Naive B cell (primary cell): ENCODE results near the gene ESRRA. TPM values are rescaled to one million over a fixed set of nuclear protein-coding genes. Genes with fewer than 3 reads are reported as not detected.

Experiments used
- ATAC-seq, 2 donors: fragments of 150-1000 bp; cut with Tn5 transposase; 2 replicates each; pipeline ENCODE4 v1.10.0; 2021; ENCODE audit warnings: low read depth in 2 of 2, mild to moderate bottlenecking in 2 of 2, moderate library complexity in 2 of 2
- DNase-seq: peaks from one replicate; pipeline ENCODE4 v3.0.0; 2022
- H3K27ac Mint-ChIP-seq, 6 donors: one replicate each; pipeline ENCODE4 v1.8.0; 2020 to 2022; ENCODE audit warnings: mild to moderate bottlenecking in 6 of 6, mixed read lengths in 6 of 6, moderate library complexity in 5 of 6, inconsistent platforms in 2 of 6
- H3K27me3 Mint-ChIP-seq, 3 donors: one replicate each; pipeline ENCODE4 v1.8.0; 2021 to 2022; ENCODE audit warnings: mixed read lengths in 3 of 3, mild to moderate bottlenecking in 1 of 3
- H3K36me3 Mint-ChIP-seq, 2 donors: one replicate each; pipeline ENCODE4 v1.8.0; 2020 to 2022; ENCODE audit warnings: mixed read lengths in 2 of 2, inconsistent platforms in 1 of 2, mild to moderate bottlenecking in 1 of 2
- H3K4me1 Mint-ChIP-seq, 3 donors: one replicate each; pipeline ENCODE4 v1.8.0; 2020 to 2022; ENCODE audit warnings: mixed read lengths in 3 of 3, inconsistent platforms in 1 of 3, mild to moderate bottlenecking in 1 of 3, moderate library complexity in 1 of 3
- H3K4me3 Mint-ChIP-seq, 8 donors: one replicate each; pipeline ENCODE4 v1.8.0; 2020 to 2022; ENCODE audit warnings: mild to moderate bottlenecking in 8 of 8, mixed read lengths in 8 of 8, moderate library complexity in 8 of 8, inconsistent platforms in 2 of 8
- H3K9me3 Mint-ChIP-seq, 7 donors: one replicate each; pipeline ENCODE4 v1.8.0; 2020 to 2022; ENCODE audit warnings: mixed read lengths in 7 of 7, mild to moderate bottlenecking in 5 of 7, inconsistent platforms in 2 of 7, moderate library complexity in 1 of 7
- polyA plus RNA-seq, 6 donors: library from polyadenylated mRNA; unstranded; fragments of 300-500 nt; fragmentation: Illumina TruSeq; gene quantifications; one replicate each; pipeline ENCODE4 v1.2.3, GENCODE V29; 2021; ENCODE audit warnings: low read depth in 6 of 6

The ESRRA gene
- polyA plus RNA-seq, 6 donors from 2014 or later = 3.4 to 8.5 (median 6.5) TPM

GRCh38 chr11:64360448-64360921, 55.2 kb downstream of the ESRRA start:
- DNase-seq (no peak), ATAC-seq (peak; percentile 42 to 48)

GRCh38 chr11:64361659-64362058, 56.3 kb downstream of the ESRRA start:
- no peak for DNase-seq
- H3K36me3 Mint-ChIP-seq = peaks cover 5 to 7% of the 10 kb centered on the region in 2 donors
- peak overlapping the region in 3 of 8 donors; percentile 30 to 92 (median 41) for H3K4me3 Mint-ChIP-seq
- no peaks in the 10 kb centered on the region for H3K27me3 Mint-ChIP-seq
- H3K4me1 Mint-ChIP-seq = peaks cover 35 to 45% (median 37%) of the 10 kb centered on the region in 3 donors
- H3K27ac Mint-ChIP-seq = no peak overlapping the region
- ATAC-seq = no peak
- H3K9me3 Mint-ChIP-seq = no peaks in the 10 kb centered on the region

More at GRCh38 chr11:64360448-64360921, 55.2 kb downstream of the ESRRA start:
- peak overlapping the region; percentile 84 to 95 (median 92) for H3K4me3 Mint-ChIP-seq
- no peaks in the 10 kb centered on the region for H3K9me3 Mint-ChIP-seq
- no peaks in the 10 kb centered on the region for H3K27me3 Mint-ChIP-seq
- H3K36me3 Mint-ChIP-seq = peaks cover 5 to 7% of the 10 kb centered on the region in 2 donors
- peaks cover 35 to 45% (median 37%) of the 10 kb centered on the region in 3 donors for H3K4me1 Mint-ChIP-seq
- H3K27ac Mint-ChIP-seq = peak overlapping the region in 3 of 6 donors; percentile 49 to 77 (median 56)

DNA sequence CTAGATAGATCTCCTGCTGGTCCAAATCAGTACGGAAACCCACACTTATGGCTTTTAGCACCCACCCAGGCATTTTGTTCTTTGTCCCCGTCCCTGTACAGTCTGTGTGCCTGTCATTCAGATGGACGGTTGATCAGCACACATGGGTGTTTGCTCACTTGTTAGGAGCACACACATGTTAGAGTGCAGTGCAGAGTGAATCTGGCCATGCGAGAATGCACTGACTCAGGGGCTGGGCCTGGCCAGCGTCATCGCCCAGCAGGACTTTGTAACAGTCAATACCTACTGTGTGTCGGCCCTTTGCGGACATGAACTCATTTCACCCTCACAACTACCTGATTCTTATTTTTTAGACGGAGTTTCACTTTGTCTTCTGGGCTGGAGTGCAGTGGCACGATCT, 57.0 kb downstream of the ESRRA start:
- Mint-ChIP-seq H3K4me3 (peak overlapping the region in 2 of 8 donors; percentile 65 to 72), H3K9me3 (no peaks in the 10 kb centered on the region), H3K27ac (peak overlapping the region in 2 of 6 donors; percentile 19 to 24), H3K36me3 (peaks cover 5 to 8% of the 10 kb centered on the region in 2 donors), H3K27me3 (no peaks in the 10 kb centered on the region), H3K4me1 (peaks cover 34 to 45% (median 37%) of the 10 kb centered on the region in 3 donors)
- DNase-seq (no peak), ATAC-seq (no peak)

DNA sequence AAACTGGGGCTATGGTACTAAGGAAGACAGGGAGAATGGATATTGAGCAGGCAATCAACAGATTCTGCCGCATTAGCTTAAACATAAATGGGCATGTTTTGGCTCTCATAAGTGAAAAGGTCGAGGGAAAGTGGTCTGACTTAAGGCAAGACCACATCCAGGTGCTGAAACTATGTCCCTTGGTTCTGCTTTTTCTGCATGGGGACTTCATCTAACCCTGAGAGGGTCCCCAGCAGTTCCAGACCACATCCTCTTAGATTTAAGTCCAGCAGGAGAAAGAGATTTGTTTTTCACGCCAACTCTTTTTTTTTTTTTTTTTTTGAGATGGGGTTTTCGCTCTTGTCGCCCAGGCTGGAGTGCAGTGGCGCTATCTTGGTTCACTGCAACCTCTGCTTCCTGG, 59.1 kb downstream of the ESRRA start:
- Mint-ChIP-seq H3K27ac (peak overlapping the region in 2 of 6 donors; percentile 21 to 78), H3K27me3 (no peaks in the 10 kb centered on the region), H3K36me3 (peaks cover 5 to 8% of the 10 kb centered on the region in 2 donors), H3K4me1 (peaks cover 26 to 37% (median 26%) of the 10 kb centered on the region in 3 donors), H3K9me3 (no peaks in the 10 kb centered on the region), H3K4me3 (peak overlapping the region in 1 of 8 donors; percentile 80)
- DNase-seq = no peak
- ATAC-seq = no peak

DNA sequence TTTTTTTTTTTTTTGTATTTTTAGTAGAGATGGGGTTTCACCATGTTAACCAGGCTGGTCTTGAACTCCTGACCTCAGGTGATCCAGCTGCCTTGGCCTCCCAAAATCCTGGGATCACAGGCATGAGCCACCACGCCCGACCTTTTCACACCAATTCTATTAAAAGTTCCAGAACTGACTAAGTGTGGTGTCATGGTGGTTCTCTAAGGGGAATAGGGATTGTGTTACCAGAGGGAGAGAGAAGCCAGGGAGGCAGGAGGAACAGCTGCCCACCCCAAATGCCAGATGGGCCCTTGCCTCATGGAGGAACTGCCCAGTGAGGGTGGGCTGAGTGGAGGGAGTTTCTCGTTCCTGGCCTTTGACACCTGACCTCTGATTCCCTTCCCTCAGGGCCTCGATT, 59.6 kb downstream of the ESRRA start:
- DNase-seq (no peak), ATAC-seq (no peak)
- Mint-ChIP-seq H3K36me3 (peaks cover 5 to 8% of the 10 kb centered on the region in 2 donors), H3K9me3 (no peaks in the 10 kb centered on the region), H3K27ac (no peak overlapping the region), H3K4me1 (peaks cover 21 to 33% (median 21%) of the 10 kb centered on the region in 3 donors), H3K4me3 (no peak overlapping the region), H3K27me3 (no peaks in the 10 kb centered on the region)

Other genes starting within 250 kb of the ESRRA start
- gene MACROD1, start 139.4 kb upstream of the ESRRA start, polyA plus RNA-seq = 1 to 10 TPM; 1.5 to 7.0 (median 3.2) TPM
- 10 to 100 TPM; 26.3 to 92.4 (median 63.3) TPM for gene STIP1, start 119.4 kb upstream of the ESRRA start, polyA plus RNA-seq
- 100 to 1,000 TPM in 5 of 6 donors, 10 to 100 TPM in 1; 98.6 to 148 (median 118) TPM for gene FERMT3, start 98.8 kb upstream of the ESRRA start, polyA plus RNA-seq
- gene TRPT1, start 79.3 kb upstream of the ESRRA start, polyA plus RNA-seq = 10 to 100 TPM; 60.7 to 97.6 (median 86.0) TPM
- 10 to 100 TPM; 43.6 to 96.6 (median 62.6) TPM for gene NUDT22, start 79.2 kb upstream of the ESRRA start, polyA plus RNA-seq
- 10 to 100 TPM; 41.9 to 66.6 (median 50.5) TPM for gene DNAJC4, start 75.0 kb upstream of the ESRRA start, polyA plus RNA-seq
- 10 to 100 TPM; 10.9 to 33.7 (median 28.1) TPM for gene VEGFB, start 70.9 kb upstream of the ESRRA start, polyA plus RNA-seq
- 10 to 100 TPM; 65.3 to 94.8 (median 79.8) TPM for gene FKBP2, start 64.4 kb upstream of the ESRRA start, polyA plus RNA-seq
- gene PPP1R14B, start 58.6 kb upstream of the ESRRA start, polyA plus RNA-seq = 10 to 100 TPM; 21.2 to 49.9 (median 40.3) TPM
- under 1 TPM in 5 of 6 donors, not detected in 1; 0.12 to 0.55 (median 0.21) TPM for gene PLCB3, start 54.0 kb upstream of the ESRRA start, polyA plus RNA-seq
- gene BAD, start 20.9 kb upstream of the ESRRA start, polyA plus RNA-seq = 10 to 100 TPM; 45.5 to 72.8 (median 52.8) TPM
- 10 to 100 TPM; 17.3 to 35.5 (median 21.0) TPM for gene GPR137, start 19.7 kb upstream of the ESRRA start, polyA plus RNA-seq
- gene KCNK4, start 14.2 kb upstream of the ESRRA start, polyA plus RNA-seq = not detected
- not detected for gene CATSPERZ, start 5.2 kb upstream of the ESRRA start, polyA plus RNA-seq
- gene TRMT112, start 12.0 kb downstream of the ESRRA start, polyA plus RNA-seq = 100 to 1,000 TPM; 445 to 606 (median 521) TPM
- gene PRDX5, start 12.6 kb downstream of the ESRRA start, polyA plus RNA-seq = 100 to 1,000 TPM; 229 to 385 (median 248) TPM
- gene CCDC88B, start 34.7 kb downstream of the ESRRA start, polyA plus RNA-seq = 10 to 100 TPM in 5 of 6 donors, 1 to 10 TPM in 1; 9.3 to 73.0 (median 19.4) TPM
- 1 to 10 TPM; 1.1 to 8.3 (median 4.8) TPM for gene RPS6KA4, start 53.6 kb downstream of the ESRRA start, polyA plus RNA-seq